Peyer's patch (tissue), 4 donors: ENCODE measurements around the gene L3MBTL3. TPM values are rescaled to one million over a fixed set of nuclear protein-coding genes. Genes with fewer than 3 reads are reported as not detected.

Source experiments
- DNase-seq, 3 donors: peaks; one replicate each; pipeline ENCODE4 v3.0.0-alpha.2; 2017 to 2019
- H3K27ac ChIP-seq, 4 donors: fragments of 200-600 bp; sonication (generic); one replicate each; pipeline ENCODE4 v1.5.1; 2016 to 2019
- H3K27me3 ChIP-seq, 2 donors: fragments of 200-600 bp; sonication (generic); one replicate each; pipeline ENCODE4 v1.5.1; 2019
- H3K36me3 ChIP-seq, 3 donors: fragments of 200-600 bp; sonication (generic); one replicate each; pipeline ENCODE4 v1.5.1; 2016 to 2019
- H3K4me1 ChIP-seq, 4 donors: fragments of 200-600 bp; sonication (generic); one replicate each; pipeline ENCODE4 v1.5.1; 2016 to 2019
- H3K4me3 ChIP-seq, 4 donors: fragments of 200-600 bp; sonication (generic); 1 replicate in 3 of 4; 2 replicates in 1 of 4; pipeline ENCODE4 v1.5.1; 2016 to 2019; ENCODE audit warnings: mild to moderate bottlenecking in 1 of 4
- H3K9me3 ChIP-seq, 4 donors: fragments of 200-600 bp; sonication (generic); one replicate each; pipeline ENCODE4 v1.5.1; 2016 to 2019; ENCODE audit warnings: mild to moderate bottlenecking in 1 of 4
- POLR2A ChIP-seq, 2 donors: fragments of 450-650 bp; IDR thresholded peaks; one replicate each; pipeline ENCODE4 v1.5.1; 2017; ENCODE audit warnings: antibody characterized with exemption in 2 of 2, mild to moderate bottlenecking in 2 of 2, moderate library complexity in 2 of 2
- total RNA-seq, 4 donors: library from RNA; depleted of rRNA; stranded (reverse); fragments of >200 nt; gene quantifications; one replicate each; pipeline ENCODE4 v1.1.0, GENCODE V29; 2016
- TF ChIP-seq, protein P1 (sequence below), 6 experiments: fragments of 450-650 bp in 4 of 6; fragments of 200-600 bp in 2 of 6; sonication (generic) in 1 of 6; IDR thresholded peaks; one replicate each; pipeline ENCODE4 v1.5.1; 2017 to 2019; ENCODE audit warnings: antibody characterized with exemption in 6 of 6, mild to moderate bottlenecking in 3 of 6, moderate library complexity in 1 of 6

The L3MBTL3 gene
- total RNA-seq, 4 donors from 2014 or later = 2.8 to 22.3 (median 7.5) TPM

DNA sequence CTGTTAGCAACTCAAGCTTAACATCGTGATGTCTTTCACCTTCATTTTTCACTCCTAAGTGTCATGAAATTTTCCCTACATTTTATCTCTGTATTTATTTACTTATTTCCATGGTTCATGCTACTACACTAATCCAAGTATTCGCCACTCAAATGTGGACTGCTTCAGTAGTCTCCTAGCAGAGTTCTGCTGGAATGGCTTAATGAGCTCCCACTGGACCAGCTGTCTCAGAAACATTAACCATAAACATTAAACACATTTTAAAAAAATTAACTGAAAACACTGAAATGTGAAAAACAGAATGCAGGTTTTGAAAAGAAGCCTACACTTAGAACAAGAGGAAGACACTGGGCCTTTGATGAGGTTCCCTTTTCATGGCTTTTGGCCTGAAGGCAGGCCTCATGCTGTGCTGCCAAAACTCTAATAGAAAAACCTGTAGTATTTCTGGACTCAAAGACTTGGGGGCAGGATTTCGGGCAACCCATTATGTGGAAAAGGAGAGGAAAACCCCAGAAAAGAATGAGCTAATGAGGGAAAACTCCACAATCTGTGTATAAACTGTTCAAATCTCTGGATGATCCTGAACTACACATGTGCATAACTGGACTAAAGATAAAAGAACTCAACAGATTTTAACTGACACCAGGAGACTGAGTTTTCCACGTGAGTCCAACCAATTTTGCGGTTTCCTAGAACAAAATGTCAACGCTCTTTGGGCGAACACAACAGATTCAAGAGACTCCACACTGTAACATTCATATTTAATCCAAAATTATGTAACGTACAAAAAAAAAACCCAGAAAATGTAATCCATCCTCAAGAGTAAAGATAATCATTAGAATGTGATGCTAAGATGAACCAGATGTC is 171.4 kb downstream of the L3MBTL3 start:
- Histone ChIP-seq H3K4me1 (no peaks in the 10 kb centered on the region), H3K9me3 (no peaks in the 10 kb centered on the region), H3K4me3 (no peak overlapping the region), H3K27me3 (no peaks in the 10 kb centered on the region), H3K27ac (no peak overlapping the region), H3K36me3 (no peaks in the 10 kb centered on the region)
- no peak for DNase-seq
- no peak for TF ChIP-seq POLR2A (IDR thresholded peaks at IDR 0.05)
- TF ChIP-seq, protein P1, sequence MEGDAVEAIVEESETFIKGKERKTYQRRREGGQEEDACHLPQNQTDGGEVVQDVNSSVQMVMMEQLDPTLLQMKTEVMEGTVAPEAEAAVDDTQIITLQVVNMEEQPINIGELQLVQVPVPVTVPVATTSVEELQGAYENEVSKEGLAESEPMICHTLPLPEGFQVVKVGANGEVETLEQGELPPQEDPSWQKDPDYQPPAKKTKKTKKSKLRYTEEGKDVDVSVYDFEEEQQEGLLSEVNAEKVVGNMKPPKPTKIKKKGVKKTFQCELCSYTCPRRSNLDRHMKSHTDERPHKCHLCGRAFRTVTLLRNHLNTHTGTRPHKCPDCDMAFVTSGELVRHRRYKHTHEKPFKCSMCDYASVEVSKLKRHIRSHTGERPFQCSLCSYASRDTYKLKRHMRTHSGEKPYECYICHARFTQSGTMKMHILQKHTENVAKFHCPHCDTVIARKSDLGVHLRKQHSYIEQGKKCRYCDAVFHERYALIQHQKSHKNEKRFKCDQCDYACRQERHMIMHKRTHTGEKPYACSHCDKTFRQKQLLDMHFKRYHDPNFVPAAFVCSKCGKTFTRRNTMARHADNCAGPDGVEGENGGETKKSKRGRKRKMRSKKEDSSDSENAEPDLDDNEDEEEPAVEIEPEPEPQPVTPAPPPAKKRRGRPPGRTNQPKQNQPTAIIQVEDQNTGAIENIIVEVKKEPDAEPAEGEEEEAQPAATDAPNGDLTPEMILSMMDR (IDR thresholded peaks at IDR 0.05) = no peak

Other genes starting within 250 kb of the L3MBTL3 start
- not detected for gene TMEM244, start 157.3 kb upstream of the L3MBTL3 start, total RNA-seq
- 1 to 10 TPM in 2 of 4 donors, not detected in 2; 3.4 to 4.1 TPM for gene SAMD3, start 204.4 kb downstream of the L3MBTL3 start, total RNA-seq